ENCODE data around the gene WDR82. TPM values are rescaled to one million over a fixed set of nuclear protein-coding genes. Genes with fewer than 3 reads are reported as not detected.
A peak's percentile ranks its signal among the peaks of the same experiment; 100 is the strongest.

WDR82 gene
- total RNA-seq, 4 donors from 2014 or later: 29.7 to 44.0 (median 38.3) TPM

- Histone ChIP-seq H3K36me3 (peaks cover 0 to 99% (median 2%) of the 10 kb centered on the region in 3 donors), H3K27ac (peak overlapping the region in 1 of 4 donors; percentile 18), H3K27me3 (no peaks in the 10 kb centered on the region), H3K4me1 (no peaks in the 10 kb centered on the region), H3K4me3 (no peak overlapping the region), H3K9me3 (no peaks in the 10 kb centered on the region)
- no peak for TF ChIP-seq POLR2A (IDR thresholded peaks at IDR 0.05)
- no peak for TF ChIP-seq CTCF (IDR thresholded peaks at IDR 0.05)
- DNase-seq: no peak
Measured at GRCh38 chr3:52262447-52262846, 16.0 kb downstream of the WDR82 start.

- H3K4me1 ChIP-seq: no peaks in the 10 kb centered on the region
- H3K27me3 ChIP-seq: no peaks in the 10 kb centered on the region
- no peak overlapping the region for H3K4me3 ChIP-seq
- no peak for DNase-seq
- TF ChIP-seq POLR2A (IDR thresholded peaks at IDR 0.05): no peak
- no peak for TF ChIP-seq CTCF (IDR thresholded peaks at IDR 0.05)
- H3K36me3 ChIP-seq: peaks cover 0 to 99% (median 5%) of the 10 kb centered on the region in 3 donors
- H3K27ac ChIP-seq: no peak overlapping the region
- no peaks in the 10 kb centered on the region for H3K9me3 ChIP-seq
Measured at GRCh38 chr3:52259448-52259847, 19.0 kb downstream of the WDR82 start.

GRCh38 chr3:52259035-52259434 is 19.4 kb downstream of the WDR82 start:
- TF ChIP-seq CTCF (IDR thresholded peaks at IDR 0.05) (no peak), POLR2A (IDR thresholded peaks at IDR 0.05) (no peak)
- DNase-seq: no peak
- Histone ChIP-seq H3K4me3 (no peak overlapping the region), H3K27me3 (no peaks in the 10 kb centered on the region), H3K36me3 (peaks cover 0 to 98% (median 5%) of the 10 kb centered on the region in 3 donors), H3K4me1 (peaks cover 0 to 4% (median under 1%) of the 10 kb centered on the region in 4 donors), H3K27ac (no peak overlapping the region), H3K9me3 (no peaks in the 10 kb centered on the region)

GRCh38 chr3:52257911-52258310 is 20.5 kb downstream of the WDR82 start:
- H3K27me3 ChIP-seq: no peaks in the 10 kb centered on the region
- no peak for TF ChIP-seq POLR2A (IDR thresholded peaks at IDR 0.05)
- TF ChIP-seq CTCF (IDR thresholded peaks at IDR 0.05): no peak
- H3K4me3 ChIP-seq: no peak overlapping the region
- no peaks in the 10 kb centered on the region for H3K9me3 ChIP-seq
- no peak for DNase-seq
- peaks cover 0 to 97% (median 5%) of the 10 kb centered on the region in 3 donors for H3K36me3 ChIP-seq
- peaks cover 0 to 13% (median 8%) of the 10 kb centered on the region in 4 donors for H3K4me1 ChIP-seq
- no peak overlapping the region for H3K27ac ChIP-seq

- Histone ChIP-seq H3K27me3 (no peaks in the 10 kb centered on the region), H3K36me3 (peaks cover 0 to 96% (median 5%) of the 10 kb centered on the region in 3 donors), H3K4me3 (no peak overlapping the region), H3K4me1 (peaks cover 0 to 16% (median 10%) of the 10 kb centered on the region in 4 donors), H3K27ac (no peak overlapping the region), H3K9me3 (no peaks in the 10 kb centered on the region)
- TF ChIP-seq POLR2A (IDR thresholded peaks at IDR 0.05) (no peak), CTCF (IDR thresholded peaks at IDR 0.05) (no peak)
- DNase-seq: no peak
Measured at GRCh38 chr3:52256622-52257021, 21.8 kb downstream of the WDR82 start.

GRCh38 chr3:52256159-52256558 is 22.3 kb downstream of the WDR82 start:
- H3K36me3 ChIP-seq: peaks cover 0 to 96% (median 5%) of the 10 kb centered on the region in 3 donors
- no peaks in the 10 kb centered on the region for H3K9me3 ChIP-seq

More at GRCh38 chr3:52256159-52256558, 22.3 kb downstream of the WDR82 start:
- Histone ChIP-seq H3K4me1 (peaks cover 0 to 16% (median 10%) of the 10 kb centered on the region in 4 donors), H3K27me3 (no peaks in the 10 kb centered on the region), H3K4me3 (no peak overlapping the region), H3K27ac (no peak overlapping the region)
- TF ChIP-seq POLR2A (IDR thresholded peaks at IDR 0.05) (no peak), CTCF (IDR thresholded peaks at IDR 0.05) (no peak)
- no peak for DNase-seq

Data from Peyer's patch (tissue), 4 donors.